Ovary (tissue), 3 donors: ENCODE results near the gene TMEM63A.

Experiments
- CTCF ChIP-seq, 3 donors: fragments of 450-650 bp in 2 of 3; fragments of 200-600 bp in 1 of 3; IDR thresholded peaks; one replicate each; pipeline versions ENCODE4 v1.5.1 to v1.8.0; 2016 to 2022; ENCODE audit warnings: antibody characterized with exemption in 3 of 3, mild to moderate bottlenecking in 1 of 3
- EP300 ChIP-seq: sonication (generic); formaldehyde crosslinking; IDR thresholded peaks from one replicate; pipeline ENCODE4 v1.6.1; 2017; ENCODE audit warnings: antibody characterized with exemption
- POLR2A ChIP-seq: fragments of 450-650 bp; IDR thresholded peaks from one replicate; pipeline ENCODE4 v1.6.1; 2017; ENCODE audit warnings: antibody characterized with exemption, mild to moderate bottlenecking, moderate library complexity
- donor health status: DM: no; HTN: no; CAD: no.

- TF ChIP-seq EP300, result no peak
- TF ChIP-seq CTCF (IDR thresholded peaks at IDR 0.05), result no peak
- no peak for TF ChIP-seq POLR2A
Observed at GRCh38 chr1:225852413-225853124, 29.6 kb downstream of the TMEM63A start.
